ENCODE measurements around the gene ALPP. TPM values are rescaled to one million over a fixed set of nuclear protein-coding genes. Genes with fewer than 3 reads are reported as not detected.
"Not testable (repeated sequence)": the region's sequence is repeated elsewhere in the genome, so short reads cannot be mapped to it uniquely, and the experiment has no call there.

Gene ALPP
- total RNA-seq, 1 donor from 2014 or later, result not detected

- intact Hi-C loops (cut with micrococcal nuclease), result no loop called here
These were observed 42.1 kb downstream of the ALPP start for GRCh38 chr2:232420463-232421188.

GRCh38 chr2:232421189-232421785, 42.7 kb downstream of the ALPP start:
- intact Hi-C loops (cut with micrococcal nuclease), result no loop called here

GRCh38 chr2:232422051-232422450, 43.5 kb downstream of the ALPP start:
- intact Hi-C loops (cut with micrococcal nuclease), result no loop called here

GRCh38 chr2:232422996-232423395, 44.4 kb downstream of the ALPP start:
- intact Hi-C loops (cut with micrococcal nuclease), result not testable (repeated sequence)

- intact Hi-C loops (cut with micrococcal nuclease), result not testable (repeated sequence)
These were observed 44.9 kb downstream of the ALPP start for GRCh38 chr2:232423407-232423806.

- intact Hi-C loops (cut with micrococcal nuclease), result no loop called here
These were observed 53.4 kb downstream of the ALPP start for GRCh38 chr2:232431705-232432590.

Other genes with a start within 250 kb of the ALPP start
- not detected in 2 replicates for gene ALPG, start 28.1 kb downstream of the ALPP start, total RNA-seq
- not detected in 2 replicates for gene ALPI, start 77.4 kb downstream of the ALPP start, total RNA-seq
- gene ECEL1, start 109.1 kb downstream of the ALPP start, total RNA-seq, result 0.07 TPM in 1 of 2 replicates, not detected in the other
- not detected in 2 replicates for gene PRSS56, start 141.6 kb downstream of the ALPP start, total RNA-seq
- gene CHRND, start 147.4 kb downstream of the ALPP start, total RNA-seq, result not detected in 2 replicates
- gene CHRNG, start 160.9 kb downstream of the ALPP start, total RNA-seq, result not detected in 2 replicates
- gene TIGD1, start 171.8 kb downstream of the ALPP start, total RNA-seq, result 8.3 and 8.8 TPM in 2 replicates
- gene EIF4E2, start 171.9 kb downstream of the ALPP start, total RNA-seq, result 79.0 and 79.3 TPM in 2 replicates

All from T-helper 2 cell treated with Interferon-gamma antibody and Interleukin-4, amounts not matched to agents 100 ng/mL and 5 ng/mL, for 36 hours (primary cell).